AG10803 (cell line): ENCODE data around the gene PHLDA3.

Experiments
- DNase-seq: peaks from one replicate; pipeline ENCODE4 v3.0.0; 2010; ENCODE audit warnings: low read depth
- H3K4me3 ChIP-seq: 2 replicates; pipeline ENCODE4 v1.5.1; 2011; ENCODE audit warnings: mild to moderate bottlenecking, low read length, control low read depth
- TF ChIP-seq, protein P1 (sequence below): conservative IDR thresholded peaks from 2 replicates; pipeline ENCODE4 v1.5.1; 2011; ENCODE audit warnings: mild to moderate bottlenecking, low read length, control low read depth, inconsistent platforms

Gene PHLDA3

DNA sequence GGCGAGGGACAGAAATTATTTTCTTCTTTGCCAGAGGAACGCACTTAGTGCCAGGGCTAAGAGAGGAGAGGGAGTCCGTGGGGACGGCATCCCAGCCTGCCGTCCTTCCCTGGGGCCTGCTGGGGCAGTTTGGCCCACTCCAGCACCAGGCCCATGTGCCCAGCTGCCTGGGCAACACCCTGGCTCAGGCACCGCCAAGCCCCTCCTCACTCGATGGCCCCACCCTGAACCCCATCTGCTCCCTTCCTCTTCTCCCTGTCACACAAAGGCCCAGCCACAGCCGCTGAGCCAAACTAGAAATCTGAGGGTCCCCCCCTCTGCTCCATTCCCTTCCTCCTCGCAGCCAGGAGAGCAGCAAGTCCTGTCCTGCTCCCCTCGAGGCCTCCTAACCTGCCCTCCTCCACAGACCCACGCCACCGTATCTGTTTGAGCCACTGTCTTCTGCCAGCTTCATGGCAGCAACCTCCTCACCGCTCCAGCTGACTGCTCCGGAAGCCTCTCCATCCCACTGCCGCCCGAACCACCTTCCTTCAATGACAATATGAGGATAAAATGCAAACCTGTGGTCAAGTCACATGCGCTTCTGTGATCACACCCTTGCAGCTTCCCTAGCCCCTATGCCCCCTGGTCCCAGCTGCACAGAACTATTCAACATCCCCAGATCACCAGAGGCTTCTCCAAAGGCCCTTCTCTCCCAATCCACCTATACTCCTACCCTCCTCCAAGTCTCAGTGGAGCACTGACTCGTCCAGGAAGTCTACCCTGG is 39.1 kb downstream of the PHLDA3 start:
- DNase-seq = no peak
- TF ChIP-seq, protein P1, sequence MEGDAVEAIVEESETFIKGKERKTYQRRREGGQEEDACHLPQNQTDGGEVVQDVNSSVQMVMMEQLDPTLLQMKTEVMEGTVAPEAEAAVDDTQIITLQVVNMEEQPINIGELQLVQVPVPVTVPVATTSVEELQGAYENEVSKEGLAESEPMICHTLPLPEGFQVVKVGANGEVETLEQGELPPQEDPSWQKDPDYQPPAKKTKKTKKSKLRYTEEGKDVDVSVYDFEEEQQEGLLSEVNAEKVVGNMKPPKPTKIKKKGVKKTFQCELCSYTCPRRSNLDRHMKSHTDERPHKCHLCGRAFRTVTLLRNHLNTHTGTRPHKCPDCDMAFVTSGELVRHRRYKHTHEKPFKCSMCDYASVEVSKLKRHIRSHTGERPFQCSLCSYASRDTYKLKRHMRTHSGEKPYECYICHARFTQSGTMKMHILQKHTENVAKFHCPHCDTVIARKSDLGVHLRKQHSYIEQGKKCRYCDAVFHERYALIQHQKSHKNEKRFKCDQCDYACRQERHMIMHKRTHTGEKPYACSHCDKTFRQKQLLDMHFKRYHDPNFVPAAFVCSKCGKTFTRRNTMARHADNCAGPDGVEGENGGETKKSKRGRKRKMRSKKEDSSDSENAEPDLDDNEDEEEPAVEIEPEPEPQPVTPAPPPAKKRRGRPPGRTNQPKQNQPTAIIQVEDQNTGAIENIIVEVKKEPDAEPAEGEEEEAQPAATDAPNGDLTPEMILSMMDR = no peak
- no peak overlapping the region for H3K4me3 ChIP-seq

- no peak for DNase-seq
- TF ChIP-seq, protein P1 = no peak
- H3K4me3 ChIP-seq = no peak overlapping the region
Observed at GRCh38 chr1:201427963-201428362, 41.0 kb downstream of the PHLDA3 start.

GRCh38 chr1:201426479-201427310 is 42.3 kb downstream of the PHLDA3 start:
- H3K4me3 ChIP-seq = no peak overlapping the region
- TF ChIP-seq, protein P1 = no peak
- no peak for DNase-seq

- TF ChIP-seq, protein P1 = no peak
- H3K4me3 ChIP-seq = no peak overlapping the region
- DNase-seq = no peak
Observed at GRCh38 chr1:201424146-201424545, 44.8 kb downstream of the PHLDA3 start.

- TF ChIP-seq, protein P1 = no peak
- DNase-seq = no peak
- no peak overlapping the region for H3K4me3 ChIP-seq
Observed at GRCh38 chr1:201423655-201424054, 45.3 kb downstream of the PHLDA3 start.

DNA sequence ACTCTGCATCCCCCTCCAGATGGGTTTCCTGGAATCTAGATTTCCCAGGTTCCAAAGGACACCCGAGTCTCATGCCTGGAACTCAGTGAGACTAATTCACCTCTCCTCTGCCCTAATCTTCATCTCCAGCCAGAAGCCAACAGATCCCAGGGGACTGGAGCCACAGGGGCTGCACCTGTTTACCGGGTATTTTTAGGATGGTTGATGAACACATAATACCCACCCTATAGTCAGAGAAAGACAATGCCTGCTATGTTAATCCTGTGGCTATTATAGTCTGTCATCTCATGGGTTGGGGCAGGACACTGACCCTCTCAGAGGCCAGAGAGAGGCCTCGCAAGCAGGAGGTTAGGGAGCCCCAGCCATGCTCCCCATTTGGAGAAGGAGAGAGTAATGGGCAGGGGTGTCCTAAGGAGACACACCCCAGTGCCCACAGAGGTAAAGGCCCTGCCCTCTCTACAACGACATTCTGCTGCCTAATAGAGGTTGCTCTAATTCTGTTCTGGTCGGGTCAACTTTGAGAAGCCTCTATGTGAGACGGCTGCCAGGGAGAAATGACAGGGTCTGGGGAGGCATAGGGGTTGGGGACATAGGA is 46.5 kb downstream of the PHLDA3 start:
- TF ChIP-seq, protein P1 = no peak
- no peak for DNase-seq
- no peak overlapping the region for H3K4me3 ChIP-seq
